GDM1 (cell line): ENCODE data around the gene MEGF6.
A peak's percentile ranks its signal among the peaks of the same experiment; 100 is the strongest.

ENCODE experiments used
- DNase-seq: peaks from one replicate; lab custom pipeline; 2025; lab: John Stamatoyannopoulos, UW

MEGF6 gene

GRCh38 chr1:3611170-3612019, at the start of gene MEGF6:
Gene MEGF6 (minus strand): TSS chr1:3611508. CDS start chr1:3611268, 240 bp downstream.
- peak; percentile 77 for DNase-seq

- no peak for DNase-seq
Observed at GRCh38 chr1:3660704-3661103, 49.4 kb upstream of the MEGF6 start.

GRCh38 chr1:3659093-3659492, 47.8 kb upstream of the MEGF6 start:
- DNase-seq = no peak

GRCh38 chr1:3658231-3658615, 46.9 kb upstream of the MEGF6 start:
- DNase-seq = no peak

- no peak for DNase-seq
Observed at GRCh38 chr1:3657578-3658230, 46.4 kb upstream of the MEGF6 start.

GRCh38 chr1:3657096-3657475, 45.8 kb upstream of the MEGF6 start:
- no peak for DNase-seq

GRCh38 chr1:3656450-3657095, 45.3 kb upstream of the MEGF6 start:
- no peak for DNase-seq

GRCh38 chr1:3654549-3655281, 43.4 kb upstream of the MEGF6 start:
- DNase-seq = no peak

GRCh38 chr1:3653286-3653618, 41.9 kb upstream of the MEGF6 start:
- no peak for DNase-seq

GRCh38 chr1:3652548-3653285, 41.4 kb upstream of the MEGF6 start:
- peak; percentile 5 for DNase-seq

GRCh38 chr1:3651930-3652547, 40.7 kb upstream of the MEGF6 start, which contains the start of gene TP73:
Gene TP73 (plus strand): TSS chr1:3652516. CDS start chr1:3682366, 29,850 bp downstream.
- peak; percentile 32 for DNase-seq

- DNase-seq = no peak
Observed at GRCh38 chr1:3651026-3651929, 40.0 kb upstream of the MEGF6 start.

- no peak for DNase-seq
Observed at GRCh38 chr1:3650248-3651025, 39.1 kb upstream of the MEGF6 start.

- DNase-seq = peak; percentile 85
Observed at GRCh38 chr1:3649342-3650247, 38.3 kb upstream of the MEGF6 start, which contains the start of gene WRAP73. Gene WRAP73 (minus strand): TSS chr1:3650103. CDS start chr1:3649999, 104 bp downstream.

GRCh38 chr1:3646596-3646995, 35.3 kb upstream of the MEGF6 start:
- no peak for DNase-seq

- no peak for DNase-seq
Observed at GRCh38 chr1:3645666-3646355, 34.5 kb upstream of the MEGF6 start.

- DNase-seq = no peak
Observed at GRCh38 chr1:3645247-3645646, 33.9 kb upstream of the MEGF6 start.
